ENCODE data around the gene TCP10L. TPM values are rescaled to one million over a fixed set of nuclear protein-coding genes. Genes with fewer than 3 reads are reported as not detected.
A peak's percentile ranks its signal among the peaks of the same experiment; 100 is the strongest.

Gene TCP10L
- total RNA-seq, 4 donors from 2014 or later, result 0.14 to 0.79 TPM; not detected in 2

DNA sequence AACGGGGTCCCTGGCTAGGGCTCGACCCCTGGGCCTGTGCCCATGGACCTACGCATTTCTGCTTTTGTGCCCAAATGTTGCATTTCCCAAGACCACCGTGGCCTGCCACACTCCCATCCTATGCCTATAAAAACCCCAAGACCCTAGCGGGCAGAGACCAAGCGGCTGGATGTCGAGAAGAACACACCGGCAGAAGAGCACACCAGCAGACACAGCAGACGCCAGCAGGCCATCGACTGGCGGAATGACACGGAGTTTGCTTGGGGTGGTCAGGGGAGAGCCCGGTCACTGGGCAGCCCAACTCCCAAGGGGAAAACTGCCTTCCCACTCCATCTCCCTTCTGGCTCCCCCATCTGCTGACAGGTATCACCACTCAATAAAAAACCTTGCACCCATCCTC is 4.4 kb downstream of the TCP10L start:
- Histone ChIP-seq H3K27ac (no peak overlapping the region), H3K27me3 (no peaks in the 10 kb centered on the region), H3K4me3 (no peak overlapping the region), H3K9me3 (no peaks in the 10 kb centered on the region), H3K36me3 (no peaks in the 10 kb centered on the region), H3K4me1 (no peaks in the 10 kb centered on the region)
- TF ChIP-seq POLR2AphosphoS5 (IDR thresholded peaks at IDR 0.05), result no peak
- no peak for TF ChIP-seq POLR2A (IDR thresholded peaks at IDR 0.05)
- TF ChIP-seq, protein P1, sequence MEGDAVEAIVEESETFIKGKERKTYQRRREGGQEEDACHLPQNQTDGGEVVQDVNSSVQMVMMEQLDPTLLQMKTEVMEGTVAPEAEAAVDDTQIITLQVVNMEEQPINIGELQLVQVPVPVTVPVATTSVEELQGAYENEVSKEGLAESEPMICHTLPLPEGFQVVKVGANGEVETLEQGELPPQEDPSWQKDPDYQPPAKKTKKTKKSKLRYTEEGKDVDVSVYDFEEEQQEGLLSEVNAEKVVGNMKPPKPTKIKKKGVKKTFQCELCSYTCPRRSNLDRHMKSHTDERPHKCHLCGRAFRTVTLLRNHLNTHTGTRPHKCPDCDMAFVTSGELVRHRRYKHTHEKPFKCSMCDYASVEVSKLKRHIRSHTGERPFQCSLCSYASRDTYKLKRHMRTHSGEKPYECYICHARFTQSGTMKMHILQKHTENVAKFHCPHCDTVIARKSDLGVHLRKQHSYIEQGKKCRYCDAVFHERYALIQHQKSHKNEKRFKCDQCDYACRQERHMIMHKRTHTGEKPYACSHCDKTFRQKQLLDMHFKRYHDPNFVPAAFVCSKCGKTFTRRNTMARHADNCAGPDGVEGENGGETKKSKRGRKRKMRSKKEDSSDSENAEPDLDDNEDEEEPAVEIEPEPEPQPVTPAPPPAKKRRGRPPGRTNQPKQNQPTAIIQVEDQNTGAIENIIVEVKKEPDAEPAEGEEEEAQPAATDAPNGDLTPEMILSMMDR (IDR thresholded peaks at IDR 0.05), result no peak
- TF ChIP-seq EP300 (IDR thresholded peaks at IDR 0.05; ENCODE audit: low read depth), result no peak
- intact Hi-C loops (cut with DNase I; ENCODE audit: low total_unique reads), result no loop called here
- 94% methylated on average over 13 of the region's 13 CpGs; no CpG with 5 or more reads in 1 of the 2 donors for WGBS, 2 donors (ENCODE audit: low coverage in 1 of 2)
- DNase-seq, result no peak
- in situ Hi-C loops (cut with MboI; ENCODE audit: low pct_ligation_motif_present in 1 of 4, low pct_unique_long_range_greater_than_20kb in 1 of 4, low sequenced_read_pairs in 3 of 4), result no loop called here

- no peaks in the 10 kb centered on the region for H3K9me3 ChIP-seq
- no peak overlapping the region for H3K27ac ChIP-seq
- intact Hi-C loops (cut with DNase I; ENCODE audit: low total_unique reads), result no loop called here
- no peaks in the 10 kb centered on the region for H3K4me1 ChIP-seq
- H3K27me3 ChIP-seq, result no peaks in the 10 kb centered on the region
- no peak for TF ChIP-seq POLR2A (IDR thresholded peaks at IDR 0.05)
- TF ChIP-seq, protein P1 (IDR thresholded peaks at IDR 0.05), result peak in 3 of 5 experiments; percentile 15 to 23 (median 15)
- H3K4me3 ChIP-seq, result no peak overlapping the region
- 0 to 44% methylated on average over 1 to 15 of the region's 15 CpGs for WGBS, 2 donors (ENCODE audit: low coverage in 1 of 2)
- in situ Hi-C loops (cut with MboI; ENCODE audit: low pct_ligation_motif_present in 1 of 4, low pct_unique_long_range_greater_than_20kb in 1 of 4, low sequenced_read_pairs in 3 of 4), result loop anchor here in 1 of 4 donors (10.0 kb wide), 1 partner anchor 173 kb away; no protein-coding TSS in a partner anchor
- peak; percentile 34 for DNase-seq
- H3K36me3 ChIP-seq, result no peaks in the 10 kb centered on the region
Observed at GRCh38 chr21:32578107-32578691, 7.1 kb downstream of the TCP10L start.

GRCh38 chr21:32576011-32576410 is 9.3 kb downstream of the TCP10L start:
- Histone ChIP-seq H3K27me3 (no peaks in the 10 kb centered on the region), H3K4me1 (no peaks in the 10 kb centered on the region), H3K27ac (no peak overlapping the region), H3K36me3 (no peaks in the 10 kb centered on the region), H3K9me3 (no peaks in the 10 kb centered on the region), H3K4me3 (no peak overlapping the region)
- TF ChIP-seq POLR2AphosphoS5 (IDR thresholded peaks at IDR 0.05), result no peak
- TF ChIP-seq, protein P1 (IDR thresholded peaks at IDR 0.05), result no peak
- no peak for TF ChIP-seq EP300 (IDR thresholded peaks at IDR 0.05; ENCODE audit: low read depth)
- no peak for TF ChIP-seq POLR2A (IDR thresholded peaks at IDR 0.05)
- in situ Hi-C loops (cut with MboI; ENCODE audit: low pct_ligation_motif_present in 1 of 4, low pct_unique_long_range_greater_than_20kb in 1 of 4, low sequenced_read_pairs in 3 of 4) (loop anchor here in 1 of 4 donors (10.0 kb wide), 1 partner anchor 171 kb away; no protein-coding TSS in a partner anchor), intact Hi-C loops (cut with DNase I; ENCODE audit: low total_unique reads) (no loop called here)
- 87 to 91% methylated on average over 10 of the region's 11 CpGs for WGBS, 2 donors (ENCODE audit: low coverage in 1 of 2)
- DNase-seq, result no peak

- 71 to 87% methylated on average over 4 to 20 of the region's 26 CpGs for WGBS, 2 donors (ENCODE audit: low coverage in 1 of 2)
- Histone ChIP-seq H3K4me3 (no peak overlapping the region), H3K4me1 (no peaks in the 10 kb centered on the region), H3K9me3 (no peaks in the 10 kb centered on the region), H3K27me3 (no peaks in the 10 kb centered on the region), H3K36me3 (no peaks in the 10 kb centered on the region), H3K27ac (no peak overlapping the region)
- no peak for DNase-seq
- intact Hi-C loops (cut with DNase I; ENCODE audit: low total_unique reads) (no loop called here), in situ Hi-C loops (cut with MboI; ENCODE audit: low pct_ligation_motif_present in 1 of 4, low pct_unique_long_range_greater_than_20kb in 1 of 4, low sequenced_read_pairs in 3 of 4) (loop anchor here in 3 of 4 donors (5.0 to 25.0 kb wide), 3 partner anchors 163 to 170 kb away; partner anchors contain the start of gene EVA1C (in 2 of the 3))
- TF ChIP-seq POLR2AphosphoS5 (IDR thresholded peaks at IDR 0.05) (no peak), EP300 (IDR thresholded peaks at IDR 0.05; ENCODE audit: low read depth) (no peak), POLR2A (IDR thresholded peaks at IDR 0.05) (no peak)
- TF ChIP-seq, protein P1 (IDR thresholded peaks at IDR 0.05), result no peak
Observed at GRCh38 chr21:32574946-32575925, 10.1 kb downstream of the TCP10L start.

Data from transverse colon (tissue), 4 donors.